Endometrium (tissue), 2 donors: ENCODE results near the gene RSPRY1.
"Not testable (repeated sequence)": the region's sequence is repeated elsewhere in the genome, so short reads cannot be mapped to it uniquely, and the experiment has no call there.

Source experiments
- FAIRE-seq: peaks from 2 replicates; lab custom pipeline; 2012; peaks lifted over from hg19 to GRCh38; lab: Jason Lieb, UNC
- donor health status: control.
- donor health status: control.

Gene RSPRY1

DNA sequence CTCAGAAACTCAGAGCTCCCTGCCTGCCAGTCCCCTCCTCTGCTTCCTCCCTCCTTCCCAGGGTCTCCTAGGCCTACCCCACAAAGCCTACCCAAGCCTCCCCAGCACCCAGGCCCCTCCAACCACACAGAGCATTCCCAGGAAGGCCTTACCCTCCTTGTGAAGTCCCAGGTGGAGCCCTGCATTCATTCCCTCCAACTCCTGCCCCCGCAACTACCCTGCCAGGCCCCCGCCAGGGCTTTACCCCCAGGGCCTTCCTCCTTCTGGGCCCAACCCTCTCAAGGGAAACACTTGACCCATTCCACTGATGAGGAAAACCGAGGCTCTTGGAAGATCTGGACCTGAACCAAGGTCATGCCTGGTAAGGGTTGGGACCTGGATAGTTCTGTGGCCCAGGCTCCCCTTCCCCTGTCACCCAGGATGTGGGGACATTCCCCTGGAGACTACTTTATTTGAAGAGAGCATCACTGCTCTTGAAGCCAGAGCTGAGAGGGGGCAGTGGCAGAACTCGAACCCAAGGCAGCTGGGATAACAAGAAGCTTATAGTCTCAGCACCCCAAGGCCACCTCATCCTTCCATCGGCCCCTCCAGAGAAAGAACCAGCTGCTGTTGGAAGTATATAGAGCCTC, 85.9 kb downstream of the RSPRY1 start:
- no peak for FAIRE-seq

- no peak for FAIRE-seq
Observed at GRCh38 chr16:57273359-57273758, 87.2 kb downstream of the RSPRY1 start.

DNA sequence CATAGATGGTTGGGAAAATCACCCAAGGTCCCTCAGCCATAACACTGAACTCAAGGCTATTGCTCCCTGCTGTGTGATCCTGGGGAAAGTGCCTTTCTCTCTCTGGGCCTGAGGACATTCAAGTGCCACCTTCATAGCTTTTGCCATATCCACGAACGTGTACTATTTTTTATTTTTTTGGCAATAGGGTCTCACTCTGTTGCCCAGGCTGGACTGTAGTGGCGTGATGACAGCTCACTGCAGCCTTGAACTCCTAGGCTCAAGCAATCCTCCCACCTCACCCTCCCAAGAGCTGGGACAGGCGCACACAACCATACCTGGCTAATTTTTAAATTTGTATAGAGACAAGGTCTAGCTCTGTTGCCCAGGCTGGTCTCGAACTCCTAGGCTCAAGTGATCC, 87.7 kb downstream of the RSPRY1 start:
- FAIRE-seq, result no peak

DNA sequence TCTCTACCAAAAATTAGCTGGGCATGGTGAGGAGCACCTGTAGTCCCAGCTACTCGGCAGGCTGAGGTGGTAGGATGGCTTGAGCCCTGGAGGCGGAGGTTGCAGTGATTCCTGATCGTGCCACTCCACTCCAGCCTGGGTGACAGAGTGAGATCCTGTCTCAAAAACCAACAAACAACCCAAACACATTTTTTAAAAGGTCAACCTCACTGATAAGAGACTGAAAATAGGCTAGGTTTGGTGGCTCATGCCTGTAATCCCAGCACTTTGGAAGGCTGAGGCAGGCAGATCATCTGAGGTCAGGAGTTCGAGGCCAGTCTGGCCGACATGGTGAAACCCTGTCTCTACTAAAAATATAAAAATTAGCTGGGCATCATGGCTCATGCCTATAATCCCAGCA, 89.8 kb downstream of the RSPRY1 start:
- FAIRE-seq, result not testable (repeated sequence)

DNA sequence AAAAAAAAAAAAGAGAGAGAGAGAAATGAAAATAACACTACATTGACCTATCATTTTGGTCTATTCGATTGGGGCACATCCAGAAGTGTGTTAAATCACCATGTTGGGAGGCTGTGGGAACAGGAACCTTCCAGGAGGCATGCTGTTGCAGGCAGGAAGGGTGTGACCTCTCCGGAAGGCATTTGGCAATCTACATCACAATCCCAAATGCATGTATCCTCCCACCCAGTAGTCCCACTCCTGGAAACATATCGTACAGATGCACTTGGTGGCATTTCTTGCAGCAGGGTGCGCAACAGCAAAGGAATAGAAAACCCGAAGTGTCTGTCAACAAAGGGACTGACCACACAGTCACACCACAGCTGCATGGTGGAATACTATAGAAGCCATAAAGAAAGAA, 90.5 kb downstream of the RSPRY1 start:
- FAIRE-seq, result no peak

- no peak for FAIRE-seq
Observed at GRCh38 chr16:57277586-57277985, 91.5 kb downstream of the RSPRY1 start.

DNA sequence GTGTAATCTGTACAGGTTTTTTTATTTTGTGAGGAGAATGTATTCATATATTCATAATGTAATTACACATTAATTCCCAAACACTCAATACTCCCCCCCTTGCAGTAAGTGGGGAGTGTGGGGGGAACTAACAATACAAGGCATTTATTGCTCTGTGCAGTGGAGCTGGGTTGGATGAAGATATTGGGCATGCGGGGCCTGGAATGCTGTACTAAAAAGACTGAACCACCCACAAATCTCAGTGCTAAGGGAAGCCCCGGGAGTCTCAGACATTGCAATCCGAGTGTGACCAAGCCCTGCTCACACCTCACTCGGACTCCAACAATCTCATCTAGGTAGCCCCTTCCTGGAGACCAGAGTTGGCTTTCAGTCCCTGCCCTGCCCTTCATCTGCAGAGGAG, 92.4 kb downstream of the RSPRY1 start:
- no peak for FAIRE-seq

- FAIRE-seq, result no peak
Observed at GRCh38 chr16:57279780-57280638, 93.9 kb downstream of the RSPRY1 start.

DNA sequence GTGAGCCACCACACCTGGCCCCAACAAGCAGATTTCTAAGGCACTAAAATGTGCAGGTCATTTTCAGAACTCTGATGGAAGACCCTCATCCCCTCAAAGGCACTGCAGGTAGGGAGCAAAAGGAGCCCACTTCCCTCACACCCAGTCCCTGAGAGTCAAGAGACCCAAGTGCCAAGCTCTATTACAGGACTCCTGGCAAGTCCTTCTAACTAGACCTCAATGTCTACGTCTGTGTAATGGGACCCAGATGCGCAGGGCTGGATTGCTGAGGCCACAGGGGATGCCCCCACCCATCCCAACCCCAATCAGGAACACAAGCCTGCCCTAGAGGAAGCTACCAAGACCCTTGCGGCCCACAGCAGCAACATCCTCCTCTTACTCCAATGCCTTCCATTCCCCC, 95.7 kb downstream of the RSPRY1 start:
- FAIRE-seq, result no peak

DNA sequence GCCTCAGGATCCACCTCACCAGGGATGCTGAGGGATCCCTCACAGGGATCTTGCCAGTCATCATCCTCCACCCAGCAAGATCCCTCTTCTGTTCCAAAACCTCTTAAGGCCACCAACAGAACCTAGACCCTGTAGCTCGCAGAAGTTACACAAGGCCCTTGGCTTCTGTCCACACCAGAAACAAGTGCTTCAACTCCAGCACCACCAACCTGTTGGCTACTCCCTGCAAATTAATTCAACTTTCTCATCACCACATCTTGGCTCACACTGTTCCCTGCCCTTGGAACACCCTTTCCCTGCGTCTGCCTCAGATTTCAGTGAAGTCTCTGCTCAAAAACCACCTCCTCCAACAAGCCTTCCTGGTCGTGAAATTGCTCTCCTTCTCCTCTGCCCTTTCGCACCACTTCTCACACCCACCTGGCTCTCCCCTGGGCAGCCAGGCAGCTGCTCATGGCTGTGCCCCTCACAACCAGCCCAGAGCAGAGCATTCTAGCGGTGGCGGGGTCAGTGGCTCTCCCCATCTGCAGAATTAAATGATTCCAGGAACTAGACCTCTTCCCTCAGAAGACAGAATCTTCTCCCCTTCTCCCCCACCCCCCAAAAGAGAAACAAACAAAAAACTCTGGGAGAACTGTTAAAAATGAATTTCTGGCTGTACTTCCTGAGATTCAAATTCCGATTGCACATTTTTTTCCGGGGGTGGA, 96.5 kb downstream of the RSPRY1 start:
- FAIRE-seq, result no peak

- no peak for FAIRE-seq
Observed at GRCh38 chr16:57283214-57283958, 97.3 kb downstream of the RSPRY1 start.

DNA sequence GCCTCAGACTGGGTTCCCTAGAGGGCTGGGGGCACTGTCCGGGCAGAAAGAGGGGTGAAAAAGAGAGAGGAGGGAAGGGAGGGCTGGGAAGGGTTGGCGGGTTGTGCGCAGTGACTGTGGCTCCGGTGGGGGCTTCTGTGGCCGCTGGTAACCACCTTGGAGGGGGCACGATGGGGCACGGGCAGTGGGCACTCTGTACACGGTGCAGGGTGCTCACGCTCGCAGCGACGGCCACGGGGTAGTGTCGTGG, 97.8 kb downstream of the RSPRY1 start:
- no peak for FAIRE-seq

DNA sequence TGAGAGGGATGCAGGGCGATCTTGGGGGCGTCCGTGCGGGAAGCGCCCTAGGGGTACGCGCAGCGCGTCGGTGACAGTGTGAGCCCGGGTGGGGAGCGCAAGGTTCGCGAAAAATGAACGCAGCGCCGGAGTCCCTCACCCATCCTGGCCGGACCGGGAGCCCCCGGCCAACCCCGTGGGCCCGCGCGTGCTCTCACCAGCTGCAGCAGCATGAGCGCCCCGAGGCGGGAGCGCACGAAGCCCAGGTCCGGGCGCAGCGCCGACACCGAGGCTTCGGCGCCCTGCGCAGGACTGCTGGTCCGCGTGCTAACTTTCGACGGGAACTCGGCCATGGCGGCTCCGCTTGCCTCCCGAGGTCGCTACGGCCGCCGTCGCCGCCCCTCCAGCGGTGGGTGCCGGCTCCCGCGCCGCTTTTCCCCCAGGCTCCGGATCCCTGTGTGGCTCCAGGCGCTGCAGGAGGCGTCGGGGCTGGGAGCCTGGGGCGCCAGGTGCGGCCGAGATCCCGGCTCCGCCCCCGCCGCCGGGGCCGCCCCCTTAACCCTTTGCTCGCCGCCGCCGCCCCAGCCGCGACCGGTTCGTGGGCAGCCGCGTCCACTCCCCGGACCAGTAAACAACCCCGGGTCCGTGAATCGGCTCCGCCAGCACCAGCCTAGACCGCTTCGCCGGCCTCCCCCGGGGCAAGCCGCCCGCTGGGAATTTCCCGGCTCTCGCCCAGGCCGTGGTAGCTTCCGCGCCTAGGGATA, 98.3 kb downstream of the RSPRY1 start, which contains the start of gene PLLP:
Gene PLLP (minus strand): TSS at position 464 of the 743 bp plus-strand sequence. CDS start 132 bp downstream, at position 332.
- no peak for FAIRE-seq

GRCh38 chr16:57284952-57285363, 98.8 kb downstream of the RSPRY1 start:
- FAIRE-seq, result no peak

- no peak for FAIRE-seq
Observed at GRCh38 chr16:57285379-57285778, 99.2 kb downstream of the RSPRY1 start.

DNA sequence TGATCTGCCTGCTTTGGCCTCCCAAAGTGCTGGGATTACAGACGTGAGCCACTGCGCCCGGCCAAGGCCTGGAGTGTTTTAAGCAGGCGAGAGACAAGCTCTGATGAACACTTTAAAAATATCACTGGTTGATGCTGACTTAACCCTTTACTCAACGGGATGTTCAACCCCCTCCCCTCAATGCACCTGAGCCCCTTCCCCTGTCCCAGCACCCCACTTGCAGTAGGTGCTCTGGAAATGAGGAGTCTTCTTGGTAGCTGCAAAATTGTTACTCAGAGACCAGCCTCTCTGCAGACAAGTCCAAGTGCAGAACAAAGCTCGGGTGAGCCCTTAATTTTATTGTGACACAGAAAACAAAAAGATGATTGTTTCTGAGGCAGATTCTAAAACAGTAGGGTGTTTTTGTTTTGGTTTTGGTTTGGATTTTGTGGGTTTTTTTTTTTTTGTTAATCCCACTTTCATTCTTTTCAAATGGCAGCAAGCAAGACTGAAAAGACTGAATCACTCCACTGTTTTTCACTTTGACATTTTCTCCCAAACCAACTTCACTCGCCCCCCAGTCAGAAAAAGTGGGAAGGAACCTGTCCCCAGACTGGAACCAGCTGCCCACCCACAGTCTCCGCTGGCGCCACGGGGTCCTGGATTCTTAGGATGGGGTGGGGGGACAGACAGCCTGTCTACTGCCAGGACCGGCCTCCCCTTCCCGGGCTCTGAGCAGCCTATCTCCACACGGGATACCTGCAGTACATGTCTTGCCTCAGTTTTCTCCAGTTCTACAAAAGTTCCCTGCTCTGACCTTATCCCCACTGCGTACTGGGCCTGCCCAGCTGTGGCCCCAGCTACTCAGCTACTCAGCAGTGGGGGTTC, 103.5 kb downstream of the RSPRY1 start:
- FAIRE-seq, result no peak
